HTERT RPE-1 (cell line): Measurements from ENCODE around the gene JUND.

Source experiments
- in situ Hi-C: fragments of 300-500 bp; cut with MboI; formaldehyde crosslinking; loops from 4 replicates; pipeline ENCODE4 v1.14.3; 2020; ENCODE audit warnings: low sequenced_read_pairs

JUND gene

DNA sequence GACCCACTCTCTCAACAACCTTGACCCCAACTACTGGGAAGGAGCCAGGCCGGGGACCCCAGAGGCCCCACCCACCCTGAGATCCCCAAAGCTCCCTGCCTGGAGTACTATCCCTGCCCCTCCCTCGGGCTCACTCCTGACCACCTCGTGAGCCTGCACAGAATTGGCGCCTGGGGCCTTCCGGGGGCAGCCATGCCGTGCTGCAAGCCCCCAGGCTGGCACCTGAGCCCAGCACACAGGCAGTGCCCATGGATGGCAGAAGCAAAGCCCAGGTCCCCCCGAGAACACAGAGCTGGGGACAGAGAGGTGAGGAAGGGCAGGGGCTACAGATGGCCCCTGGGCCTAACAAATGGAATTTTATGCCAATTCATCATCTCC, 27.5 kb upstream of the JUND start:
- in situ Hi-C loops = no loop called here

DNA sequence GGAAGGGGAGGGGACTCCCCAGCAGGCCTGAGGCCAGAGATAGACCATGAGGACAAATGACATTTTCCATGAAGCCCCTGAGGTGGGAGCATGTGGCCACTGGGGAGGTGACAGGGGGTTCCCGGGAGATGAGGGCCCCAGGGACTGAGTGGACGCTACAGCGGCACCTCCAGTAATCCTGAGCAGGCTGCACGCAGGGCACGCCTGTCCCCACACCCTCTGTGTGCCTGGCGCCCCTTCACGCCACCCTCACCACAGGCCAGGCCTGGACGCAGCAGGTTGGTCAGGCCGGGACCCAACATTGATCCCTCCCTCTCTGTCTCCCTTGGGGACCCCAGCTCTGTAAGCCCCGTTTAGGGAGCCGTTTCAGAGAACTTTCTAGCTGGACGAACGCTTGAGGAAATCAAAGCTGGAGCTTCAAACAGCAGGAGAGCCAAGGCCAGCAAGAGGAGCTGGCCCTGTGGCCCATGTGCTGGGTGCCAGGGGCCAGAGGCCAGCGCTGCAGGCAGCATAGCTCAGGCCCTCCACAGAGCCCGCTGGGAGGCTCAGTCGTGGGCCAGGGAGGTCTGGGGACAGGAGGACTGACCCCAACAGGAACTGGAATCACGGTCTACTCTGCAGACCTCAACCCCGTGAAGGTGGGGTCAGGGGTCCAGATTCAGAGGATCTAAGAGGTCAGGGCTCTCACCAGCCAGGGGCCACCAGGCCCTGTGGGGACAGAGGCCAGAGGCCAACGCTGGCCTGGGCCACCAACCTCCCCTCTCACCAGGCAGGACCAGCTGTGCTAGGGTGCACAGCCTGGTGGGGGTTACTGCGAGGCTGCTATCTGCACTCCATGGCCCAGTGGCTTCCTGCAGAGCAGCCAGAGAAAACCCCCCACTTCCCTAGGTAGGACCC, 26.9 kb upstream of the JUND start:
- in situ Hi-C loops = no loop called here

- in situ Hi-C loops = no loop called here
These were observed 25.9 kb upstream of the JUND start for GRCh38 chr19:18307271-18307681.

GRCh38 chr19:18306888-18307260, 25.5 kb upstream of the JUND start:
- in situ Hi-C loops = no loop called here

DNA sequence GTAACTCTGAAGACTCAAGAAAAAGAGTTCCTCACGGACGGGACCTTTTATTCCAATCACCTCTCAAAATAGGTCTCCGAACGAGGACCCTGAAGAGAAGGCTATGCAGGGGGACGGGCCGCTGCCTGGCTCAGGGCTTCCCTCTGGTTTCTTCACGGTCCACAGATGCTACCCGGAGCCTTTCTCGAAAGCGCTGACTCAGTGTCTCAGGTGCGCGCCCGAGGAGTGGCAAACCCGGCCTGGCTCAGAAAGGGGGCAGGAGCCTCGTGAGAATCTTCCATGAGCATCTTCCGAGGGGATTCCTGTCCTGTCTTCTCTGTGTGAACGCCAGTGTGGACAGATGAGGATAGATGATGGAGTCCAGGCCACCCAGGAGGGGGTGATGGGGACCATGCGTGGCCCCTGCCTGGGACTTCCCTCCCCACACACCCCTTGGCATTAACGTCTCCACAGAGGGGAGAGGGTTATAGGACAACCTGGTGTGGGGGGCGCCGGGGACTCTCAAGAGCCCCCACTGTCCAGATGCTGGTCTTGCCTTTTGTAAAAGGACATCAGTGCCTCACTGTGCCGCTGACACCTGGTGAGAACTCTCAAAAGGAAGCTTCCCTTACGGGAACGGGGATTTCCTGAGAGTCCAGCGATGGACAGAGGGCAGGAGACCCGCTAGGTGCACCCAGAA, 24.9 kb upstream of the JUND start:
- in situ Hi-C loops = no loop called here

- in situ Hi-C loops = no loop called here
These were observed 23.3 kb upstream of the JUND start for GRCh38 chr19:18304458-18305310.

GRCh38 chr19:18304208-18304457, 22.7 kb upstream of the JUND start:
- in situ Hi-C loops = no loop called here

GRCh38 chr19:18301718-18302111, 20.3 kb upstream of the JUND start:
- in situ Hi-C loops = no loop called here

DNA sequence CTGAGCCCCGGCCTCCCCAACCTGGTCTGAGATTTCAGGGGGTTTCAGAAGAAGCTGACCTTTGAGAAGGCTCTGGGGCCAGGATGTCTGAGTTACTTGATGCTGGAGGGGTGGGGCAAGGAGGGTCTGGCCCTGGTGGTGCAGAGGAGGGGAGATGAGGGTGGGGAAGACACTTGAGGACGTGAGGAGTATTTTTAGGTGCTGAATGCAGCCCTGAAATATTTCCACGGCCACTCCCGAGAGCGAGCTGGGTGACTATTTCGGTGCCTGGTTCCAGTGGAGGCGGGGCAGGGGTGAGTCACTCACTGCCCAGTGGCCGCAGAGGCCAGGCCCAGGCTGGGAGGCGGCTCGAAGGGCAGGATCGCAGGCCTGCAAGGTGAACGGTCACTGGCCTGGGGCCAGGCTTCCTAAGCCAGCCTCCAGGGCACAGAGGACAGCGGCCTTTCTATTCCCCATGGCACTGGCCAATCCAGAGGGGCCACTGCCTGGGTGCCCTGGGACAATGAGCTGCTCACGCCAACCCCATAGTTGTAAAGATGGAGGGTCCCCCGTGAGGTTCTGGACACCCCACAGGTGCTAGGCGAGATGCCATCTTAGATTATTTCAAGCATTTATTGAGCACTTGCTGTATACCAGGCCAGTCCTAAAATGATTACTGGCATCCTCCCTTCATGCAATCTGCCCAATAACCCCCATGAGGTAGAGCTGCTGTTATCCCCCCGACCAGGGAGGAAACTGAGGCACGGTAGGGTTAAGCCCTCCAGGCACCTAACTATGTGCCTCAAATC, 19.7 kb upstream of the JUND start:
- in situ Hi-C loops = no loop called here

- in situ Hi-C loops = no loop called here
These were observed 18.2 kb upstream of the JUND start for GRCh38 chr19:18299654-18300053.

- in situ Hi-C loops = no loop called here
These were observed 17.2 kb upstream of the JUND start for GRCh38 chr19:18298601-18299000.

DNA sequence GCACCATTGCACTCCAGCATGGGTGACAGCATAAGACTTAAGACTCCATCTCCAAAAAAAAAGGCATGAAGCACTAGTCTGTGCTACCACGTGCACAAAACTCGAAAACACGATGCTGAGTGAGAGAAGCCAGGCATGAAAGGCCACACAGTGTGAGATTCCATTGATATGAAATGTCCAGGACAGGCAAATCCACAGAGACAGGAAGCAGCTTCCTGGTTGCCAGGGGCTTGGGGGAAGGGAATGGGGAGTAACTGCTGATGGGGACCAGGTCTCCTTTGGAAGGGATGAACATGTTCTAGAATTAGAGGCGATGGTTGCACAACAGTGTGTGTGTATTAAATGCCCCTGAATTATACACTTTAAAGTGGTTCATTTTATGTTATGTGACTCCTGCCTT, 15.9 kb upstream of the JUND start:
- in situ Hi-C loops = no loop called here

- in situ Hi-C loops = no loop called here
These were observed 13.6 kb upstream of the JUND start for GRCh38 chr19:18295034-18295451.

GRCh38 chr19:18294467-18294864, 13.0 kb upstream of the JUND start:
- in situ Hi-C loops = no loop called here

GRCh38 chr19:18293642-18294466, 12.4 kb upstream of the JUND start:
- in situ Hi-C loops = no loop called here

- in situ Hi-C loops = no loop called here
These were observed 11.6 kb upstream of the JUND start for GRCh38 chr19:18292810-18293641.

DNA sequence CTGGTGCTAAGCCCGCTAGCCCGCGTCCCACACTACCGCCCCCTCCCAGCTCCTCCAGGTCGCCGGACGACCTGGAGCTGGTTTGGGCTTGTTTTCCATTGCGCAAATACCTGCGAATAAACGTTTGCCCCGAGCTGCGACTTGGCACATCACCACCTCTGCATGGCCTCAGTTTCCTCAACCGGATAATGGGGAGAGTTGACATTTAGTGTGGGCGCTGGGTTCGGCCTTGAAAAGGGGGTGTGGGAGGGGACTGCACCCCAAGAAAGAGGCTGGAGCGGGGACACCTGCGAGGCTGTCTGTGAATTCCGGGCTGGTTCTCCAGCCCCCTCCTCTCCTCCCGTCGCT, 11.0 kb upstream of the JUND start:
- in situ Hi-C loops = no loop called here

GRCh38 chr19:18291590-18292461, 10.4 kb upstream of the JUND start:
- in situ Hi-C loops = no loop called here
